IMR-90 (cell line): ENCODE results near the gene LONRF3.

Experiments used
- CEBPB ChIP-seq: IDR thresholded peaks from 2 replicates; pipeline ENCODE4 v1.6.1; 2012; ENCODE audit warnings: low read depth, low read length, improper control_type of control experiment
- CTCF ChIP-seq: conservative IDR thresholded peaks from 2 replicates; pipeline ENCODE4 v1.5.1; 2012; ENCODE audit warnings: mild to moderate bottlenecking, low read depth, low read length, improper control_type of control experiment
- ELK1 ChIP-seq: fragments of 150-350 bp; IDR thresholded peaks from 2 replicates; pipeline ENCODE4 v1.6.1; 2016; ENCODE audit warnings: low read depth, mild to moderate bottlenecking, low read length, moderate library complexity, borderline replicate concordance
- FOS ChIP-seq: fragments of 150-350 bp; IDR thresholded peaks from 2 replicates; pipeline ENCODE4 v1.6.1; 2016; ENCODE audit warnings: low read depth, low read length
- MAFK ChIP-seq: IDR thresholded peaks from 2 replicates; pipeline ENCODE4 v1.6.1; 2012; ENCODE audit warnings: low read depth, low read length, improper control_type of control experiment
- MAZ ChIP-seq: IDR thresholded peaks from 2 replicates; pipeline ENCODE4 v1.6.1; 2012; ENCODE audit warnings: low read depth, mild to moderate bottlenecking, low read length, improper control_type of control experiment, moderate library complexity, borderline replicate concordance
- MXI1 ChIP-seq: IDR thresholded peaks from 2 replicates; pipeline ENCODE4 v1.6.1; 2012; ENCODE audit warnings: low read depth, mild to moderate bottlenecking, low read length, moderate library complexity, borderline replicate concordance
- NFE2L2 ChIP-seq: fragments of 150-350 bp; IDR thresholded peaks from 2 replicates; pipeline ENCODE4 v1.6.1; 2016; ENCODE audit warnings: low read depth, mild to moderate bottlenecking, low read length
- POLR2A ChIP-seq: IDR thresholded peaks from 2 replicates; pipeline ENCODE4 v1.6.1; 2012; ENCODE audit warnings: mild to moderate bottlenecking, low read depth, low read length
- RAD21 ChIP-seq: IDR thresholded peaks from 2 replicates; pipeline ENCODE4 v1.6.1; 2012; ENCODE audit warnings: low read length, improper control_type of control experiment
- SMC3 ChIP-seq: fragments of 150-350 bp; IDR thresholded peaks from 2 replicates; pipeline ENCODE4 v1.6.1; 2016; ENCODE audit warnings: low read depth, mild to moderate bottlenecking, antibody characterized with exemption, low read length, moderate library complexity

GRCh38 chrX:118980761-118981160, 6.3 kb downstream of the LONRF3 start:
- TF ChIP-seq CTCF: no peak
- TF ChIP-seq FOS: no peak
- no peak for TF ChIP-seq POLR2A
- no peak for TF ChIP-seq MXI1
- TF ChIP-seq SMC3: no peak
- TF ChIP-seq ELK1: no peak
- TF ChIP-seq NFE2L2: no peak
- no peak for TF ChIP-seq CEBPB
- no peak for TF ChIP-seq MAFK
- no peak for TF ChIP-seq MAZ
- no peak for TF ChIP-seq RAD21
